Breast epithelium (tissue), 3 donors: ENCODE measurements around the gene TUBB4B.

Experiments
- POLR2A ChIP-seq: fragments of 450-650 bp; IDR thresholded peaks from one replicate; pipeline ENCODE4 v1.6.1; 2016; ENCODE audit warnings: antibody characterized with exemption, mild to moderate bottlenecking, moderate library complexity
- TF ChIP-seq, protein P1 (sequence below), 3 donors: fragments of 450-650 bp; IDR thresholded peaks; one replicate each; pipeline ENCODE4 v1.5.1; 2016 to 2017; ENCODE audit warnings: antibody characterized with exemption in 3 of 3, mild to moderate bottlenecking in 3 of 3, moderate library complexity in 3 of 3

DNA sequence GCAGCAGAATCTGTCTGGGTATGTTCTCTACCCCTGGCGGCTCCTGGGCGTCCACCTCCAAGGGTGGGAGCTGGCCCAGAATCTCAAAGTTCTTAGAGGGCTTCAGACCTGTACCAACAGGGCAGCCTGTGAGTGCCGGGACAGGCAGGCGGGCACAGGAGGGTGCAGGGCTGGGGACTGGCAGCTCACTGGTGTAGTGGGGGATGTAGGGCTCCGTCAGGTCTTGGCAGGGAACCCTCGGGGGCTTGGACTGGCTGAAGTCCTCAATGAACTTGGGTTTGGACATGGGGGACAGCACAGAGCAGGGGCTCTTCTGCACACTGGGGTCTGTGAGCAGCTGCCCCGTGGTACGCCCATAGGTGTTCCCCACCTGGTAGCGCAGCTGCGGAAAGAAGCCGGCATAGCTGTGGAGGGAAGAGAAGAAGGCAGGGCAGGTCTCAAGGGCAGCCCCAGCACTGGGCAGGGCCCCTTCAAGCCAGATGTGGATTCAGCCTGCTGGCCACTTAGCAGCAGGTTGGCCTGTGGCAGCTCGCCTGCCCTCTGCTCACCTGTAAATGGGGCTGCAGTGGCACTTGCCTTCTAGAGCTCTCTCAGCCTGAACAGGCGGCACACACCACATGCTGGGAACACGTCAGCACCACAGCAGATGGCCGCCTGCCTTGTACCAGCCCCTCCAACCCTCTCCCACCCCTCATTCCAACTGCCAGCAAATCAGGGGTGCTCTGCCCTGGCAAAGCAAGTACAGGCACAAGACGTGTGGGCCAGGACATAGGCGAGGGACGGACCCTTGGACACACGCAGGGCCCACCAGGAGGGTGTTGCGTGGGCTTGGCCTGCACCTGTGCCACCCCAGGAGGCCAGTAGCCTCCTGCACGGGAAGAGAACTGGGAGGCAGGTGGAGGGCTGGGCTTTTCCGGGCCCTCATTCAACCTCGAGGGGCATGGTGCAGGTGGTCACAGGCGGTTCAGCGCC lies 4.6 kb downstream of the TUBB4B start:
- TF ChIP-seq, protein P1, sequence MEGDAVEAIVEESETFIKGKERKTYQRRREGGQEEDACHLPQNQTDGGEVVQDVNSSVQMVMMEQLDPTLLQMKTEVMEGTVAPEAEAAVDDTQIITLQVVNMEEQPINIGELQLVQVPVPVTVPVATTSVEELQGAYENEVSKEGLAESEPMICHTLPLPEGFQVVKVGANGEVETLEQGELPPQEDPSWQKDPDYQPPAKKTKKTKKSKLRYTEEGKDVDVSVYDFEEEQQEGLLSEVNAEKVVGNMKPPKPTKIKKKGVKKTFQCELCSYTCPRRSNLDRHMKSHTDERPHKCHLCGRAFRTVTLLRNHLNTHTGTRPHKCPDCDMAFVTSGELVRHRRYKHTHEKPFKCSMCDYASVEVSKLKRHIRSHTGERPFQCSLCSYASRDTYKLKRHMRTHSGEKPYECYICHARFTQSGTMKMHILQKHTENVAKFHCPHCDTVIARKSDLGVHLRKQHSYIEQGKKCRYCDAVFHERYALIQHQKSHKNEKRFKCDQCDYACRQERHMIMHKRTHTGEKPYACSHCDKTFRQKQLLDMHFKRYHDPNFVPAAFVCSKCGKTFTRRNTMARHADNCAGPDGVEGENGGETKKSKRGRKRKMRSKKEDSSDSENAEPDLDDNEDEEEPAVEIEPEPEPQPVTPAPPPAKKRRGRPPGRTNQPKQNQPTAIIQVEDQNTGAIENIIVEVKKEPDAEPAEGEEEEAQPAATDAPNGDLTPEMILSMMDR (IDR thresholded peaks at IDR 0.05), result no peak
- no peak for TF ChIP-seq POLR2A
